ENCODE results near the gene ELOVL6.
"Not testable (repeated sequence)": the region's sequence is repeated elsewhere in the genome, so short reads cannot be mapped to it uniquely, and the experiment has no call there.

ELOVL6 gene, protein sequence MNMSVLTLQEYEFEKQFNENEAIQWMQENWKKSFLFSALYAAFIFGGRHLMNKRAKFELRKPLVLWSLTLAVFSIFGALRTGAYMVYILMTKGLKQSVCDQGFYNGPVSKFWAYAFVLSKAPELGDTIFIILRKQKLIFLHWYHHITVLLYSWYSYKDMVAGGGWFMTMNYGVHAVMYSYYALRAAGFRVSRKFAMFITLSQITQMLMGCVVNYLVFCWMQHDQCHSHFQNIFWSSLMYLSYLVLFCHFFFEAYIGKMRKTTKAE

DNA sequence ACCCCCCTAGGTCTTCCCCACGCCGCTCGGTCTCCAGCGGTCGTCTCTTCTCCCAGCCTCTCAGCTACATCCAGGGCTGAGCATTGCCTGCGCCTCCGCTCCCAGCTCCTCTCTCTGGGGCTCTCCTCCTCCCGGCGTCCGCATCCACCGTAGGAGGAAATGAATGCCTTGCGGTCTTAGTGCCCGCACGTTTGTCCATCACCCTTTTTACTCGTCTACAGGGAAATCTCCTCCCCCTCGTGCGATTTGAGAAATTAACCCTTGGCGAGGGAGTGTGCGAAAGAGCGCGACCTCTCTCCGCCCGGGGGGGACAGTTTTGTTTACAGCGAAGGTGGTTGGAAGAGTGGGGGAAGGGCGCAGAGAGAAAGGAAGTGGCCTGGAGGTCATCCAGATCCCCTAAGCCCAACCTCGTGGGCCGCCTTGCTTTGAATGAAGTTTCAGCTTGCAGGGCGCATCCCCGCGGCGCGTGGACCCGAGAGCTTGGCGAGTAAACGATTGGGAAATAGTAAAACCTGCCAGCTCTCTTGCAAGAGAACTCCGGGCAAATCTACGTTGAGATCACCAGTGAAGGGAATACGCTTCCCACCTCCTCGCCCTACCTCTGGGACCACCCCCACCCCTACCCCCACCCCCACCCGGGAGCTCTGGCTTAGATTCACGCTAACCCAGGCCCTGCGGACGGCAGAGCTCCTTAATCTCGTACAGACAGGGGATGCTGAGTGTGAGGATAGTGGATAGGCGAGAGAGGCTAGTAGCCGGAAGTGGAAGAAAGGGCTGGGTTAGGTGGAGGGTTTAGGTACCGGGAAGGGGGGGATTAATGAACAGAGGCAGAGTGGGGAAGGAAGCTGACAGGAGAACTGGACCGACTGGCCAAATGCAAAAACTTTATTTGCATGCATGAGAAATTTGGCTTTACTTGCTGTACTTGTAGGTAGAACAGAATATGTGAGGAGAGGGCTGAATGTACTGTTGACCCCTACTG, at the start of gene ELOVL6:
Gene ELOVL6, minus strand, starts transcription at position 181 of the 982 bp plus-strand sequence. CDS start 280 bp downstream, outside the sequence.
- DNase-seq: peak; percentile 52 to 88 (median 74)

DNA sequence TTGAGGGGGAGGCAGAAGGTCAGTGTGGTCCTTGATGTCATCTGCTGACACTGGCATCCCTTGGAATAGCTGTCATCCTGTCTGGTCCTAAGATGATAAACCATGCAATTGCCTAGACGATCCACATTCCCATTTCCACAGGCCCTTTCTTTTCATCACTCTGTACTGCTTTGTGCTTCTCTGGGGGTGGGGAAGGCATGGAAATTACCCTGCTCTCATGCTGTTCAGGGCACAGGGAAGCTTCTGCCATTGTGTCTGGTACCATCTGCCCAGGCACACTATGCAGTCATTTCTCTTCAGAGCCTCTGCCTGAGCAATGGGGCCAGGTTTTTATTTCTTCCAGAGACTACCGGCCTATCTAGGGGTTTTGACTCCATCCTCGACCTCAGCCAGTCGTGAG, 49.7 kb upstream of the ELOVL6 start:
- intact Hi-C loops (cut with DNase I): no loop called here
- no peak for DNase-seq

More for the DNA sequence above, at the start of gene ELOVL6:
- intact Hi-C loops (cut with DNase I): loop anchor here (5.0 kb wide), 1 partner anchor 146 kb away; no protein-coding TSS in a partner anchor

DNA sequence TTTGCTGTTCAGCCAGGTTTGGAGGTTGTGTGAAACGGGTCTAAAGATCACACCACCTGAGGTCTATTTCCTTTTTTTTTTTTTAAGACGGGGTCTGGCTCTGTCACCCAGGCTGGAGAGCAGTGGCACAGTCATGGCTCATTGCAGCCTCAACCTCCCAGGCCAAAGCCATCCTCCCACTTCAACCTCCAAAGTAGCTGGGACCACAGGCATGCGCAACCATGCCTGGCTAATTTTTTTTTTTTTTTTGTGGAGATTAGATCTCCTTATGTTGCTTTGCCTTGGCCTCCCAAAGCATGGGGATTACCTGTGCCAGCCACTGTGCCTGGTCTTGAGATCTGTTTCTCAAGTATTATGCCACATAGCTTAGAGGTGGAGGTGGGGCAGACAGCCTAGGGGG, 49.2 kb upstream of the ELOVL6 start:
- peak in 1 of 42 donors; percentile 26 for DNase-seq
- intact Hi-C loops (cut with DNase I): no loop called here

DNA sequence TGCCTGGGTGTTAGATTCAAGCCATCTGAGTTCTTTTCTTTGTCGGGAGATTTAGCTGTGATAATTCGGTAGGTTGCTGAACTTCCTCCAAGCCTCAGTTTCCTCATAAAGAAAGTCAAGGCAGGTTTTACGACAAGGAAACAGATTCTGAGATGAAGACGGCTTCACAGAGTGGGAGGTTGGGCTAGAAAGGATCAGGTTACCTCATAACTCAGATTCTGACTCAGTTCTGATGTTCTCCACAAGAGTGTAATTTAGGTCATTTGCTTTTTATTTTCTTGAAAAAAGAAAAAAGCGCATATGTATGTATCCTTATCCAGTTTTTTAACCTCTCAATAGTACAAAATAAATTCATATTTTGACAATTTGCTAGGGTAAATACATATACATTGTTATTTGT, 47.2 kb upstream of the ELOVL6 start:
- intact Hi-C loops (cut with DNase I): no loop called here
- peak in 1 of 42 donors; percentile 7 for DNase-seq

DNA sequence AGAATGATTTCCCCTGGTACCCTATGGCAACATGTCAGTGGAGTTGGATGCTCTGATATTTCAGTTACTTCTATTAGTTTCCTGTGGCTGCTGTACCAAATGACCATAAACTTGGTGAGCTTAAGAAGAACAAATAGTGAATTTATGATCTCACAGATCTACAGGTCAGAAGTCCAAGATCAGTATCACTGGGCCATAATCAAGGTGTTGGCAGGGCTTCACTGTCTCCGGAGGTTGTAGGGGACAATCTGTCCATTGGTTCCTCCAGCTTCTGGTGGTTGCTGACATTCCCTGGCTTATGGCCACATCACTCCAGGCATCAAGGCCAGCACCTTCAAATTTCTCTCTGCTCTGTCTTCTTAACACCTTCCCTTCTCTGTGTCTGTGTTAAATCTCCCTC, 37.9 kb upstream of the ELOVL6 start:
- no peak for DNase-seq
- intact Hi-C loops (cut with DNase I): no loop called here

DNA sequence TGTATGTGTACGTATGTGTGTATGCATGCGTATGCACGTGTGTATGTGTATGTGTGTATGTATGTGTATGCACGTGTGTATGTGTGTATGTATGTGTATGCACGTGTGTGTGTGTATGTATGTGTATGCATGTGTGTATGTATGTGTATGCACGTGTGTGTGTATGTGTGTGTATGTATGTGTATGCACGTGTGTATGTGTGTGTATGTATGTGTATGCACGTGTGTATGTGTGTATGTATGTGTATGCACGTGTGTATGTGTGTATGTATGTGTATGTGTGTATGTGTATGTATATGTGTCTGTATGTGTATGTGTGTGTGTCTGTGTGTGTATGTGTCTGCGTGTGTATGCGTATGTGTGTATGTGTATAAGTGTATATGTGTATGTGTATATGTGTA, 35.2 kb upstream of the ELOVL6 start:
- intact Hi-C loops (cut with DNase I); DNase-seq: not testable (repeated sequence)

DNA sequence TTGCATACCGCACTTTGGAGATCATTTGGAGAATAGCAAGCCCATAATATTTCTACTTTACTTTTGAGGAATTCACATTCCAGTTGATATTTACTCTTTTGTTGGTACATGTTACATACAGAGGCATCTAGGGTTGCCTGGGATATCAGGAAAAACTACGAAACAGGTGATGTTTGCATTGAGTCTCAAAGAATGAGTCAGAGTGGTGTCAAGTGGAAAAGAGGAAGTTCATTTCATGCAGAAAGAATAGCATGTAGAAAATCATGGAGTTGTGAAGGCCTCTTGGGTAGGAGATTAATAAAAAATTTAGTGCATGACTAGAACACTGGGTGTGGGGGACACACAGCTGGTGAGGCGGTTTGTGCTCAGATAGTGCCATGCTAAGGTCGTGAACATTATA, 33.5 kb upstream of the ELOVL6 start:
- DNase-seq: no peak
- intact Hi-C loops (cut with DNase I): no loop called here

DNA sequence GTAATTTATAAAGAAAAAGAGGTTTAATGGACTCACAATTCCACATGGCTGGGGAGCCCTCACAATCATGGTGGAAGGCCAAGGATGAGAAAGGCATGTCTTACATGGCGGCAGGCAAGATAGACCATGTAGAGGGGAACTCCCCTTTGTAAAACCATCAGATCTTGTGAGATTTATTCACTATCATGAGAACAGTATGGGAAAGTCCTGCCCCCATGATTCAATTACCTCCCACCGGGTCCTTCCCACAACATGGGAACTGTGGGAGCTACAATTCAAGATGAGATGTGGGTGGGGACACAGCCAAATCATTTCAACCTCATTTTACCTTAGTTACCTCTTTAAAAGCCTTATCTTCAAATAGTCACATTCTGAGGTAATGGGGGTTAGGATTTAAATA, 30.9 kb upstream of the ELOVL6 start:
- intact Hi-C loops (cut with DNase I): no loop called here
- no peak for DNase-seq

DNA sequence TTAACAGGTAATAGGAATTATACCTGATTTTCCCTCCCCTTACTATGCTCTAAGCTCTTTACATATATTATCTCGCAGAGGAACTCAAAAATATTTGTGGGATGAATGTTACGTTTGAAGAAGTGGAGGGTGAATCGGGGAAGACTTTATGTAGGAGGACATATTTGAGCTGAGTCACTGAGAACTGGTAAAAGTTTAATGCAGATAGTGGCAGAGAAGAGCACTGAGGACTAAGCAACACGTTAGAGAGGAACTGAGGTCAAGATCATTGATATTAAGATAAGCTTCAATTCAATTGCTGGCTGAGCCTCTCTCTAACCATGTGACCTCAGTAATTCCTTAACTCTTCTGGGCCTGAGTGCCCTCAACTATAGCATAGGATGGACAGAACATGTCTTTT, 26.4 kb upstream of the ELOVL6 start:
- peak in 1 of 42 donors; percentile 7 for DNase-seq
- intact Hi-C loops (cut with DNase I): no loop called here

DNA sequence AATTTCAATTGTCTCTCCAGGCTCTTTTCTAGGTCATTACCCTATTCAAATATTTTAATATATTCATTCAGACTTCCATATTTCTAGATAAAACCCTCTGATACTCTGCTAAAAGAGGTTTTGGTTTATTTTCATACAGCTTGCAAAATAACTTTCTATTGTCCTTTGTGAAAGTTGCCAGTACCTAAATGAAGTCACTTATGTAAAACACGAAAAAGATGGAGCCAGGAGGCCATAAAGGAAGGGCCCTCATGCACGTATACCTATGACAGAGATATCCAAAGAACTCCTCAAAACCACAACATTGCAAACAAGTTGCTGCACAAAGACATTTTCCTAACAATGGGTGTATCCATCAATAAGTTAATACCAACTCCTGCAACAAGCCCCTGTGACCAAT, 25.7 kb upstream of the ELOVL6 start:
- intact Hi-C loops (cut with DNase I): no loop called here
- DNase-seq: no peak

DNA sequence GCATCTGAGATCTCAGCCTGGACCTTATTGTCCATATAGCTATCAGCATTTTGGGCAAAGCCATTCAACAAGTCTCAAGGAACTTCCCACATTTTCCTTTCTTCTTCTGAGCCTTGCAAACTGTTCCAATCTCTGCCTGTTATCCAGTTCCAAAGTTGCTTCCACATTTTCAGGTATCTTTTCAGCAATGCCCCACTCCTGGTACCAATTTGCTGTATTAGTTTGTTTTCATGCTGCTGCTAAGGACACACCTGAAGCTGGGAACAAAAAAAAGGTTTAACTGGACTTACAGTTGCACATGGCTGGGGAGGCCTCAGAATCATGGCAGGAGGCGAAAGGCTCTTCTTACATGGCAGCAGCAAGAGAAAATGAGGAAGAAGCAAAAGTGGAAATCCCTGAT, 20.5 kb upstream of the ELOVL6 start:
- intact Hi-C loops (cut with DNase I): loop anchor here (10.0 kb wide), 1 partner anchor 296 kb away; no protein-coding TSS in a partner anchor
- not testable (repeated sequence) for DNase-seq

DNA sequence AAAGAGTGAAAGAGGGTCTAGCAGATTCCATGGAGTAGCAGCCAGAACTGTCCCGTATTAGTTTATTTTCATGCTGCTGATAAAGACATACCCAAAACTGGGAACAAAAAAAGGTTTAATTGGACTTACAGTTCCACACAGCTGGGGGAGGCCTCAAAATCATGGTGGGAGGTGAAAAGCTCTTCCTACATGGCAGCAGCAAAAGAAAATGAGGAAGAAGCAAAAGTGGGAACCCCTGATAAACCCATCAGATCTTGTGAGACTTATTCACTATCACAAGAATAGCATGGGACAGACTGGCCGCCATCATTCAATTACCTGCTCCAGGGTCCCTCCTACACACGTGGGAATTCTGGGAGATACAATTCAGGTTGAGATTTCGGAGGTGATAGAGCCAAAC, 18.8 kb upstream of the ELOVL6 start:
- DNase-seq: not testable (repeated sequence)
- intact Hi-C loops (cut with DNase I): loop anchor here (10.0 kb wide), 1 partner anchor 298 kb away; no protein-coding TSS in a partner anchor

DNA sequence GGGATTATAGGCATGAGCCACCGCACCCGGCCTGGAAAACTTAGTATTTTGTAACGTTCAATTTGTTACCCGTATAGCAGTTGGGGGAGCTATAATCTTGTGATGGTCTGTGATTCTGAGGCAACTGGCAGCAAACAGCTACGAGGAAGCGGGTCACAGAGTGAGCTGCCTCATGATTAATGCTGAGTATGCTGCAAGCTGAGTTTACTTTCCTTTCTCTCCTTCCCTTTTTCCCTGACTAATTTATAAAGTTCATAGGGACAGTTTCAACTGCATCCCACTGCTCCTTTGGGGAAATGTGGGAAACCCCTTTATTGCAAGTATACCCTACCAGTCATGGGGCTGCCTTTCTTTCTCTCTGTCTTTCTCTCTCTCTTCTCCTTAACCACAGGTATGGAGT, 17.7 kb upstream of the ELOVL6 start:
- intact Hi-C loops (cut with DNase I): loop anchor here (10.0 kb wide), 1 partner anchor 299 kb away; no protein-coding TSS in a partner anchor
- DNase-seq: no peak

DNA sequence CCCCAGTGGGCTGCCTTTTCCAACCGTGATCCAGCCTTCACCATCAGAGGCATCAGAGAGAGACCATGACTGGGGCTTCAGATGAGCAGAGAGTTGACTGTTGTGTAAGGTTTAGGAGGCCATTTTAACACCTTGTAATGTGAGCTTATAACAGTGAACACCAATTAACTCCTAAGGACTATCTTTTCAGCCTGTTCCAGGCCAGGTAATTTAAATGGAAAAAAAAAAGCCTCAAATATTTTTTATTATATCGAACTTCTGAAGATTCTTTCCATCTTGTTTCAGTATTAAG, 13.3 kb upstream of the ELOVL6 start:
- intact Hi-C loops (cut with DNase I): loop anchor here (10.0 kb wide), 1 partner anchor 303 kb away; no protein-coding TSS in a partner anchor
- DNase-seq: peak in 1 of 42 donors; percentile 9

DNA sequence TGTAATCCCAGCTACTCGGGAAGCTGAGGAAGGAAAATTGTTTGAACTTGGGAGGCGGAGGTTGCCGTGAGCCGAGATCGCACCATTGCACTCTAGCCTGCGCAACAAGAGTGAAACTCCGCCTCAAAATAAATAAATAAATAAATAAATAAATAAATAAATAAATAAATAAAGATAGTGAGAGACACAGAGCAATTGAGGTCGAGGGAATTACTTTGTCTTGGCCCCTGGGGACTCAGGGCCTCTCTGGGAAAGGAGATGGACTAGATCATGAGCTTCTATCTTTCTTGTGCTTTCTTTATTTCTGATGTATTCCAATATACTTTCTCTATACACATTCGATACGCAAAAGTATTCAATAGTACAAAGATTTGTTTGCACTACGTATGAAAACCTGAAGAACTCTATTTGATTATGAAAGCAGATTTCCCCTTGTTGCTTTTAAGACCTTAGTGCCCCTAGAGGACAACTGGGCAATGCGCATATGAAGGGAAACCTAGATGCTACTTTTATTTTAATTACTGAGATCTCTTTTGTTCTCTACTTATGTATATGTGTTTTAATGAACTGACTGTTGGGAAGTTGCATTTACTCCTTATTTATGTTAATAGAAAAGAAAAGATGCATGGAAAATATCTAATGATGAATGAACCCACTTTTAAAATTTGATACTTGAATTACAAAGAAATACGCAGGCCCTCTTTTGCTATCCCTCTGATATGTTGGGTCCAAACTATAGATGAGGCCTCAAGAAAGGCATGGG, 12.8 kb upstream of the ELOVL6 start:
- intact Hi-C loops (cut with DNase I): loop anchor here (10.0 kb wide), 1 partner anchor 304 kb away; no protein-coding TSS in a partner anchor
- DNase-seq: peak in 3 of 42 donors; percentile 12 to 50 (median 35)

DNA sequence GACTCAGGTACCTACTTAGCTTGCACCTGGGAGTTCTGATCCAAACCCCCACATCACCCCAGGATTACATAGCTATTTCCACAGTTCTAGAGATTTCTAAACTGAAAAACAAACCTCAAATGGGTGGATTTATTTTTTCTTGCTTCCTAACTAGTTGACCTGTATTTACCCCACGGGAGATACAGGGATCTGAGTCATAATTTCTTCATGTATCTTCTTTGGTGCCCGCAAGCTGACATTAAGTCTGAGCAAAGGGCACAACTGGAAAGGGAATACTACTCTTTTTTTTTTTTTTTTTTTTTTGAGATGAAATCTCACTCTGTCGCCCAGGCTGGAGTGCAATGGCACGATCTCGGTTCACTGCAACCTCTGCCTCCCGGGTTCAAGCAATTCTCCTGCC, 10.0 kb upstream of the ELOVL6 start:
- intact Hi-C loops (cut with DNase I): no loop called here

DNA sequence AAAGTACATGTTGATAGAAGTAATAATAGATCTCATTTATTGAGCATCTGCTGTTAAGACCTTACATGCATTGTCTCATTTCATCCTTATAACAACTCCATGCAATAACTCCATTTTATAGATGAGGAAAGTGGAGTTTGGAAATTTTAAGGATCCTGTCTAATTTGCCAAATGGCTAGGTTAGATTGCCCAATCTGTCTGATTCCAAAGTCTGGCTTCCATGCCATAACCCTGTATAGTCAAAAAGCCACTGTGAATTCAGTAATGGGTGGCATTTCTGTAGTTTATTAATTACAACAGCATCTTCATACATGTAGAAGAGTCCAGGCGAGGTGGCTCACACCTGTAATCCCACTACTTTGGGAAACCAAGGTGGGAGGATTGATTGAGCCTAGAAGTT, 8.8 kb upstream of the ELOVL6 start:
- intact Hi-C loops (cut with DNase I): no loop called here
- DNase-seq: no peak

More for the DNA sequence above, 10.0 kb upstream of the ELOVL6 start:
- DNase-seq: no peak

DNA sequence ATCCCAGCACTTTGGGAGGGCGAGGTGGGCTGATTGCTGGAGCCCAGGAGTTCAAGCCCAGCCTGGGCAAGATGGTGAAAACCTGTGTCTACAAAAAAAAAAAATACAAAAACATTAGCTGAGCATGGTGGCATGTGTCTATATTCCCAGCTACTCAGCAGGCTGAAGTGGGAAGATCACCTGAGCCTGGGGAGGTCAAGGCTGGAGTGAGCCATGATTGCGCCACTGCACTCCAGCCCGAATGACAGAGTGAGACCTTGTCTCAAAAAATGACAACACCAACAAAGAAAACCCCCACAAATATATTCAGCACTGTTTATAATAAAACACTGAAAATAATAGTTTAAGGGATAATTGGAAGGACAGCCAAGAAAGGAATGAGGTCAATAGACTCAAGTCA, 3.6 kb upstream of the ELOVL6 start:
- no peak for DNase-seq
- intact Hi-C loops (cut with DNase I): no loop called here

DNA sequence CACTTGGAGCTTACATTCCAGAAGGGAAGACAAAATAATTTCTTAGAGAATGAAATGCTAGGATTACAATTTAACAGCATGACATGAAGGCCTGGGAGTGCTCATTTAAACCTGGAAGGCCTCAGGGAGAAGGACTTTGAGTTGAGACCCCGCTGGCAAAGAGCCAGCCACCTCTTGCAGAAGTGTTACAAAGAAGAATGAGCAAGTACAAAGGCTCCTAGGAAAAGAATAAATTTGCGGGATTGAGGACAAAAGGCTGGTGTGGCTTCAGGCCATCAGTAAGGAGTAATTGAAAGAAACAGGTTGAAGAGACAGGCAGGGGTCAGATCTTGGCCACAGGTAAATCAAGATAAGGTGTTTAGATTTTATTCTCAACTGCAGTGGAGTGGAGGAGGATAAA, 3.1 kb upstream of the ELOVL6 start:
- DNase-seq: no peak
- intact Hi-C loops (cut with DNase I): no loop called here
